ENCODE measurements around the gene NUDT21. TPM values are rescaled to one million over a fixed set of nuclear protein-coding genes. Genes with fewer than 3 reads are reported as not detected.

Gene NUDT21
- total and polyA plus RNA-seq, 2 of the 8 experiments (the other 6 are each of a cell fraction or from before 2014, with no cell fraction given), result 78.1 to 277 TPM

GRCh38 chr16:56400458-56400857 lies 50.7 kb downstream of the NUDT21 start:
- Histone ChIP-seq H3K4me3 (ENCODE audit: extremely low read depth in 1 of 4, insufficient read depth in 2 of 4, low read depth in 3 of 4, low read length in 4 of 4) (no peak overlapping the region), H3K27ac (ENCODE audit: low read depth, low read length) (no peak overlapping the region), H2BK12ac (ENCODE audit: low read depth, low read length) (no peak overlapping the region), H3K14ac (ENCODE audit: insufficient read length) (no peak overlapping the region), H3K23me2 (ENCODE audit: low read depth, low read length) (no peaks in the 10 kb centered on the region), H2BK5ac (ENCODE audit: low read depth, low read length) (no peak overlapping the region), H2BK15ac (ENCODE audit: low read length) (no peak overlapping the region), H3K9ac (replicated peaks in 1 of 4; ENCODE audit: extremely low read depth in 1 of 4, low read depth in 3 of 4, low read length in 3 of 4) (no peak overlapping the region), H3K79me2 (ENCODE audit: control insufficient read depth in 1 of 2, insufficient read depth in 2 of 2, low read length in 2 of 2) (no peaks in the 10 kb centered on the region), H3K36me3 (ENCODE audit: control insufficient read depth in 2 of 4, insufficient read depth in 4 of 4, low read length in 3 of 4) (peaks cover 0 to 12% (median 10%) of the 10 kb centered on the region in 4 experiments; a peak in 3 of 8 replicates), H3K23ac (ENCODE audit: insufficient read length) (no peak overlapping the region), H3K56ac (replicated peaks; ENCODE audit: insufficient read length, low read depth, low read length) (no peak overlapping the region), H4K5ac (ENCODE audit: insufficient read length, low read depth, low read length) (no peak overlapping the region), H3K9me3 (ENCODE audit: insufficient read depth in 2 of 2, low read depth in 1 of 2, low read length in 1 of 2) (no peaks in the 10 kb centered on the region), H3K4ac (replicated peaks; ENCODE audit: insufficient read length, low read depth, low read length) (no peak overlapping the region), H3K4me2 (ENCODE audit: insufficient read depth in 1 of 2, low read depth in 2 of 2, low read length in 2 of 2) (no peak overlapping the region), H3K27me3 (replicated peaks in 1 of 4; ENCODE audit: control insufficient read depth in 3 of 4, extremely low read depth in 1 of 4, insufficient read depth in 3 of 4, low read length in 3 of 4) (no peaks in the 10 kb centered on the region), H2AK5ac (ENCODE audit: low read depth, low read length) (no peak overlapping the region), H2AFZ (ENCODE audit: low read length) (no peak overlapping the region), H3K4me1 (replicated peaks in 1 of 4; ENCODE audit: control insufficient read depth in 3 of 4, insufficient read depth in 4 of 4, low read length in 3 of 4) (no peaks in the 10 kb centered on the region), H2BK20ac (ENCODE audit: low read length) (no peak overlapping the region), H3K18ac (ENCODE audit: extremely low read depth, low read length) (no peak overlapping the region), H3K79me1 (ENCODE audit: low read depth, low read length) (no peaks in the 10 kb centered on the region), H2BK120ac (replicated peaks; ENCODE audit: low read depth, low read length) (no peak overlapping the region), H4K91ac (replicated peaks; ENCODE audit: insufficient read length, low read length) (no peak overlapping the region), H4K20me1 (replicated peaks in 1 of 2; ENCODE audit: control insufficient read depth in 1 of 2, insufficient read depth in 2 of 2, low read length in 2 of 2) (peaks cover 0 to 2% of the 10 kb centered on the region in 2 experiments), H4K8ac (ENCODE audit: extremely low read depth, insufficient read depth, low read length) (no peak overlapping the region)
- CTCF ChIA-PET (ENCODE audit: partially characterized antibody), result interaction anchor here (0.9 to 3.1 kb wide), 10 partner anchors 9 to 82 kb away, joined by 3 to 19 read pairs (median 4); partner anchors contain the start of genes NUDT21 and OGFOD1
- WGBS, 2 experiments (ENCODE audit: extremely low coverage in 1 of 2, insufficient coverage in 1 of 2, insufficient read length in 1 of 2, insufficient replicate concordance in 2 of 2, low coverage in 1 of 2, low lambda C conversion rate in 2 of 2, missing lambda C conversion rate in 1 of 2), result 72% methylated on average over 5 of the region's 5 CpGs; no CpG with 5 or more reads in 1 of the 2 experiments
- POLR2A ChIA-PET (ENCODE audit: partially characterized antibody), result no interaction called here
- FAIRE-seq (no peak), DNase-seq (ENCODE audit: low read depth in 1 of 2, low spot score in 2 of 2) (no peak)
- TF ChIP-seq ZNF274 (IDR thresholded peaks at IDR 0.05; ENCODE audit: borderline replicate concordance, extremely low read depth, low read length), result no peak
- TF ChIP-seq CREB1 (IDR thresholded peaks at IDR 0.05), result no peak
- no peak for TF ChIP-seq CHD2 (IDR thresholded peaks at IDR 0.05; ENCODE audit: low read length)

Data from H1 (cell line).